GM11168 (cell line): ENCODE measurements around the gene RASSF5.

Source experiments
- in situ Hi-C: fragments of 300-500 bp; cut with MboI; formaldehyde crosslinking; loops from one replicate; pipeline ENCODE4 v1.12.0; 2022; ENCODE audit warnings: low sequenced_read_pairs; ENCODE audit not compliant: unreplicated experiment

Gene RASSF5, protein sequence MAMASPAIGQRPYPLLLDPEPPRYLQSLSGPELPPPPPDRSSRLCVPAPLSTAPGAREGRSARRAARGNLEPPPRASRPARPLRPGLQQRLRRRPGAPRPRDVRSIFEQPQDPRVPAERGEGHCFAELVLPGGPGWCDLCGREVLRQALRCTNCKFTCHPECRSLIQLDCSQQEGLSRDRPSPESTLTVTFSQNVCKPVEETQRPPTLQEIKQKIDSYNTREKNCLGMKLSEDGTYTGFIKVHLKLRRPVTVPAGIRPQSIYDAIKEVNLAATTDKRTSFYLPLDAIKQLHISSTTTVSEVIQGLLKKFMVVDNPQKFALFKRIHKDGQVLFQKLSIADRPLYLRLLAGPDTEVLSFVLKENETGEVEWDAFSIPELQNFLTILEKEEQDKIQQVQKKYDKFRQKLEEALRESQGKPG

GRCh38 chr1:206507284-206508129 lies at the start of gene RASSF5:
Gene RASSF5 (plus strand): TSS chr1:206507531. CDS start chr1:206507603, 72 bp downstream.
- in situ Hi-C loops = no loop called here

GRCh38 chr1:206459703-206460102 lies 47.6 kb upstream of the RASSF5 start:
- in situ Hi-C loops = no loop called here

DNA sequence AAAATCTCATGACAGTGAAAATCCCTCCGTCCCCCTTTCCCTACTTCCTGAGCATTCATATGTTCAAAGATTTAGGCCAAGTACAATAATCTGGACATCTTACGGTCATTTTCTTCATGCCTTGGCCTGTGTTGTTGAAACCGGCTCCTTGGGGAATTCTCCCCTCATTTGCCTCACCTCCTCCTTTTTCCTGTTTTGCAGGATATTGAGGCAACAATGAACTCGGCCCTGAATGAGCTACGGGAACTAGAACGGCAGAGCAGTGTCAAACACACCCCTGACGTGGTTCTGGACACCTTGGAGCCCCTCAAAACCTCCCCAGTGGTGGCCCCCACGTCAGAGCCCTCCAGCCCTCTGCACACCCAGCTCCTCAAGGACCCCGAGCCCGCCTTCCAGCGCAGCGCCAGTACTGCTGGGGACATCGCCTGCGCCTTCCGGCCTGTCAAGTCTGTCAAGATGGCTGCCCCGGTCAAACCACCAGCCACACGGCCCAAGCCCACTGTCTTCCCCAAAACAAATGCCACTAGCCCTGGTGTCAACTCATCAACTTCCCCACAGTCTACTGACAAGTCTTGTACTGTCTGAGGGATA lies 46.4 kb upstream of the RASSF5 start:
- in situ Hi-C loops = no loop called here

DNA sequence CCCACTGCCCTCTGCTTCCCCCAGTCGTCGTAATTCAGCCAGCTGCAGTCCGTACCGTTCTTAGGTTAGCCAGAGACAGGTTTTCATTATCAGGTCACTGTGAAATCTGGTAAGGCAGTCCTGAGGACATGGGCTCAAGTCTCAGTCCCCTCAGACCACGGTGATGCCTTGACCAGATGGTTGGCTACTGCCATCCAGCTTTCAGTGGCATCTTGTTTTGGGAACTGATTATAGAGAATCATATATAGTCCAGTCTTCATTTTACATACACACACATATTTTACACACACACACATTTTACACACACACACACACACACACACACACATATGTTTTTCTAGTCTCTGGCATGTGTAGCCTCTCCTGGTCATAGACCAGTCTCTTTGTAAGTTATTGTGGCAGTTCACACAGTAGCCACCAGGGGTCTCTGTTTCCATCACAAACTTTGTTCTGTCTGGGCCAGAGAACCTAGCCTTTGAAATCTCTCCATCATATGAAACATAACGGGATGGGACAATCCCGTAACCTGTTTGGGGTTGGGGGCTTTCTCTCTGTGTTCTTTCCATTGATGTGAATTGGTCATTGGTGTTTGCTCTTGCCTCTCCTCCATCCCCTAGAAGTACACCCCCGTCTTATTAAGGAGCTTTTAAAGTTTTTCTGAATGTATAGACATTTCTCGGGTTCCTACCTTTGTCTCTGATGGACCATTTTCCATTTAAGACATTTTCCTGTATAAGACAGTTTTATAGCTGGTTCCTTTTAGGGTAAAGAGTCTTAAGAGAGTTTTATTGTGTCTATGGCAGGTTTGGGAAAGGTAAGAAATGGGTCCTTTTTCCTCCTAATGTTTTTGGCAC lies 45.5 kb upstream of the RASSF5 start:
- in situ Hi-C loops = no loop called here

- in situ Hi-C loops = no loop called here
Observed at GRCh38 chr1:206463137-206463536, 44.2 kb upstream of the RASSF5 start.

- in situ Hi-C loops = no loop called here
Observed at GRCh38 chr1:206463911-206464310, 43.4 kb upstream of the RASSF5 start.

- in situ Hi-C loops = no loop called here
Observed at GRCh38 chr1:206464456-206464964, 42.8 kb upstream of the RASSF5 start.

- in situ Hi-C loops = no loop called here
Observed at GRCh38 chr1:206465951-206466350, 41.4 kb upstream of the RASSF5 start.

GRCh38 chr1:206466840-206467649 lies 40.3 kb upstream of the RASSF5 start:
- in situ Hi-C loops = no loop called here

DNA sequence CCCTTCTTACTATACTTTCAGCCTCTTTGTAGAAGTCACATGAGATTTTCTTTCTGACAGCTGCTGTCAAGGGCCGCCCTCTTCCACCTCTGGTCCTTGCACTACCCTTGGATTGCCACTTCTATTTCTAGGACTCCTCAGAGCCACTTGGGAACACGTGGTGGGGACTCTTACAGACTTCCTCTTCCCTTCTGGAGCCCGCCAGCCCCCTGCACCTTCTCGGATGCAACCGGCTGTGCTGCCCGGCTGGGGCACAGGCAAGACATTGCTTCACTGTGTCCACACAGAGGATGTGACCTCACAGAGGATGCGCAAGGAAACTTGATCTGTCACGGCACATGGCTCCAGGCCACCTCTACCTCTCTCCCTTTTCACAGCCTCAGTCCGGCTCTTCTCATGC lies 39.4 kb upstream of the RASSF5 start:
- in situ Hi-C loops = no loop called here

GRCh38 chr1:206468571-206468970 lies 38.8 kb upstream of the RASSF5 start:
- in situ Hi-C loops = no loop called here

GRCh38 chr1:206469411-206469932 lies 37.9 kb upstream of the RASSF5 start:
- in situ Hi-C loops = no loop called here

DNA sequence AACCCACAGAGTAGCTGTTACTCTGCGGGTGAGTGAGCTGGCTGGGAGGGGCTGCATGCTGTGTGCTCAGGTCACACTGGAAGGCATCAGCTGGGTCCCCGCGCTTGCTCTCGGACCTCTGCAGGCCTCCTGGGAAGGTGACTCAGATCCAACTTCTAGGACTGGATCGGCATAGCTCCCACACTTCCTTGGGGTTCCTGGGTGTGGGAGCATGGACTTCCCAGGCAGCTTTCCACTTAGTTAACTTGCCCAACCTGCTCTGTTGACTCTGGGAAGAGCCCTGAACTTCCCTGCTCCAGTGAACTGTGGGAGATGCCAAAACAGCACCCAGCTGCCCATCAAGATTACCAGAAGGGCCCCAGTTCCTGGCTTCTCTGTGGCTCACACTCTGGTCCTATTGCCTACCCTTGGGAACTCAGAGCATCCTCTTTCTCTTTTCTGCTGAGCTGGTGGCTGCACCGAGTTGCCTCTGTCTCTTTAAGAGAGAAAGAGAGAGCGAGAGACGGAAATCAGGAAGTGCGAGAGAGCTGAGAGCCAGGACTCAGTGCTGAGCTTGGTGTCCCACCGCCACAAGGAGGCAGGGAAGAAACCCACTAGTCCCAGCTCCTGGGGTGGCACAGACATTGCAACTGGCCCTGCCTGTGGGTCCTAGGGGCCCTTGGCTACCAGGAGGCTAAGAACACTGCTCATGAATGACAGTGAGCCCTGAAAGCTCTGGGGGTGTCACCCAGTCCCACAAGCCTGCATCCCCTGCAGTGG lies 37.2 kb upstream of the RASSF5 start, which contains the start of gene IKBKE:
Gene IKBKE, plus strand, starts transcription at position 544 of the 759 bp plus-strand sequence. CDS start 2,752 bp downstream, outside the sequence.
- in situ Hi-C loops = no loop called here

GRCh38 chr1:206470692-206471414 lies 36.5 kb upstream of the RASSF5 start:
- in situ Hi-C loops = no loop called here

DNA sequence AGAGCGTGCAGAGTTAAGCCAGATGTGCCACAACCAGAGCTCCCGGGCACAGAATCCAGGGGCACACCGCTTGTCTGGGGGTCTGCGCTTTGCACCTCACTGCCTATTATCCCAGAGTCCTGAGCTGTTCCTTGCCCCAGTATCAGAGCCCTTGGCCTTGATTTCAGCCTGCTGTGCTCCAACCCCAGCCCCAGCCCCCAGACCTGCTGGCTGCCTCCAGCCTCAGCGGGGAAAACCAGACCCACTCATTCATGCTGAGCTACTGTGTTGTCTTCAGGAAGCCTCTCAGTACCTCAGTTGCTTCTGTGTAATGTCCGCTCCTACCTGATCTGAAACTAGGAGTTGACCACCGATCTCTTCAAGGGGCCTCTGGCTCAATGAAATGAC lies 35.9 kb upstream of the RASSF5 start:
- in situ Hi-C loops = no loop called here

DNA sequence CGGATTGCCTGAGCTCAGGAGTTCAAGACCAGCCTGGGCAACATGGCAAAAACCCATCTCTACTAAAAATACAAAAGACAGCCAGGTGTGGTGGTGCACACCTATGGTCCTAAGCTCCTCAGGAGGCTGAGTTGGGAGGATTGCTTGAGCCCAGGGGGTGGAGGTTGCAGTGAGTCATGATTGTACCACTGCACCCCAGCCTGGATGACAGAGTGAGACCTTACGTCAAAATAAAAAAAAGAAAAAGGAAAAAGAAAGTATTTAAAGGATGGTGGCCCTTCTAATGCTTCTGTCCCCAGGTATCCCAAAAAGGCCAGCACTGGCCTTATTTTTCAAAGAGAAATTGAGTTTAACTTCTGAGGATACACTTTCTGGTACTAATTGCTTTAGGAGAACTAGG lies 35.3 kb upstream of the RASSF5 start:
- in situ Hi-C loops = no loop called here

- in situ Hi-C loops = no loop called here
Observed at GRCh38 chr1:206472454-206472853, 34.9 kb upstream of the RASSF5 start.
